Heart right ventricle (tissue), 16 donors: Measurements from ENCODE around the gene ECM1. TPM values are rescaled to one million over a fixed set of nuclear protein-coding genes. Genes with fewer than 3 reads are reported as not detected.

Source experiments
- ATAC-seq, 8 donors: fragments of 200-7000 bp; cut with Tn5 transposase; one replicate each; pipeline ENCODE4 v1.9.1; 2020; ENCODE audit warnings: mild to moderate bottlenecking in 8 of 8, moderate library complexity in 8 of 8, moderate number of reproducible peaks in 1 of 8
- DNase-seq, 2 donors: peaks; one replicate each; pipeline ENCODE4 v3.0.0-alpha.2; 2020
- H3K27ac ChIP-seq, 10 donors: fragments of 200-600 bp; sonication (generic) in 2 of 10; one replicate each; pipeline versions ENCODE4 v1.5.0 to v1.8.0; 2020 to 2022; ENCODE audit warnings: mild to moderate bottlenecking in 3 of 10
- H3K27me3 ChIP-seq, 7 donors: fragments of 200-600 bp; one replicate each; pipeline ENCODE4 v1.8.0; 2021 to 2022; ENCODE audit warnings: mild to moderate bottlenecking in 2 of 7
- H3K36me3 ChIP-seq, 9 donors: fragments of 200-600 bp; sonication (generic) in 1 of 9; one replicate each; pipeline versions ENCODE4 v1.5.0 to v1.8.0; 2020 to 2022; ENCODE audit warnings: mild to moderate bottlenecking in 2 of 9
- H3K4me1 ChIP-seq, 9 donors: fragments of 200-600 bp; sonication (generic) in 1 of 9; one replicate each; pipeline versions ENCODE4 v1.5.0 to v1.8.0; 2020 to 2022; ENCODE audit warnings: mild to moderate bottlenecking in 4 of 9
- H3K4me3 ChIP-seq, 10 donors: fragments of 200-600 bp; sonication (generic) in 2 of 10; one replicate each; pipeline versions ENCODE4 v1.5.0 to v1.8.0; 2020 to 2022; ENCODE audit warnings: mild to moderate bottlenecking in 7 of 10, moderate library complexity in 2 of 10
- H3K9me3 ChIP-seq, 11 donors: fragments of 200-600 bp in 10 of 11; sonication (generic) in 2 of 11; one replicate each; pipeline versions ENCODE4 v1.5.0 to v1.8.0; 2013 to 2022; ENCODE audit warnings: mild to moderate bottlenecking in 2 of 11, control low read depth in 1 of 11, moderate library complexity in 1 of 11
- CTCF ChIP-seq, 9 donors: fragments of 200-600 bp; sonication (generic) in 2 of 9; IDR thresholded peaks; one replicate each; pipeline versions ENCODE4 v1.5.0 to v1.8.0; 2021 to 2022; ENCODE audit warnings: antibody characterized with exemption in 9 of 9, mild to moderate bottlenecking in 5 of 9, moderate library complexity in 1 of 9
- WGBS, 2 donors: extraction: QIAGEN DNeasy Blood & Tissue Kit; methylation state at CpG; one replicate each; pipeline ENCODE4 v1.1.7; 2013; ENCODE audit warnings: inconsistent platforms in 1 of 2; 5-methylcytosine and 5-hydroxymethylcytosine counted together
- intact Hi-C, 10 donors: fragments of 100-400 bp; cut with DNase I; formaldehyde crosslinking; loops; one replicate each; pipeline versions ENCODE4 v1.11.1 to v1.14.2; 2022
- polyA plus RNA-seq, 2 donors: library from polyadenylated mRNA; stranded (reverse); fragments of 200-250 nt; gene quantifications; one replicate each; pipeline ENCODE4 v1.2.3, GENCODE V29; 2013
- total RNA-seq, 10 donors: library from RNA; stranded (reverse); fragmentation: NEBNext Ultra II Directional in 3 of 10; extraction: Animal tissue kit (Norgen Biotek cat#: 25700) in 3 of 10; gene quantifications; one replicate each; pipeline versions ENCODE4 v1.2.1 to v1.2.4, GENCODE V29; 2021 to 2023
- donor health status: Arrhythmogenic right ventricular cardiomyopathy.
- donor health status: ischemic (EF 13 %, LVEDD 7.1; RV severe dilation, severe dysfunction).
- donor health status: healthy with polysubstance abuse.
- donor health status: DM: no; HTN: yes; CAD: no.
- donor health status: DM: no; HTN: no; CAD: no.
- donor health status: ischemic (EF 25% LVEDD 6.9; RV normal size, moderate dysfunction).
- donor health status: ischemic (EF 25% LVEDD 5.7; RV mildly dilated, moderate dysfunction).
- donor health status: healthy.
- donor health status: DM: yes; HTN: yes; CAD: no.
- donor health status: Ischemic cardiomyopathy.
- donor health status: ischemic (EF 35%, LVEDD 5.7; RV mildly dilated, moderate dysfunction).
- donor health status: nonischemic (EF 11% LVEDD 7.7; RV severe dilation, severe dysfunction).
- donor health status: DM: yes; HTN: yes; CAD: no.
- donor health status: PGD.
- donor health status: ischemic (EF 29% LVEDD 5.4; RV normal size, mild dysfunction).
- donor health status: nonischemic (EF 23%, LVEDD 6.1; RV moderate dilation, normal function).

Gene ECM1
- total and polyA plus RNA-seq, 12 donors, result 5.8 to 28.2 (median 15.8) TPM

DNA sequence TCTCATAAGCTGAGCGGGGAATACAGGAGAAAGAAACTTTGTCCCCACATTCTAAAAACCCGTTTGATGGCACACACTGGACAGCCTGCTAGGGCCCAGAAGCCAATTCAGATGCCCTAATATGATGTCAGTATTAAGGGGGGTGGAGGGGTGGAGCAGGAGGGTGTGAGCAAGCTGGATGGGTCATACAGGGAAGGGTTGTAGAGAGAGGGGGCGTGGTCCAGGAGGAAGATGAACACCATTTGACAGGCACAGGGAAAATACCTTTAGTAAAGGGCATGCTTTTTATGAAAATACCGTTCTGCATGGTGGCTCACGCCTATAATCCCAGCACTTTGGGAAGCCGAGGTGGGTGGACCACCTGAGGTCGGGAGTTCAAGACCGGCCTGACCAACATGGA is 14.7 kb upstream of the ECM1 start:
- Histone ChIP-seq H3K27me3 (no peaks in the 10 kb centered on the region), H3K27ac (no peak overlapping the region), H3K36me3 (peaks cover 0 to 90% (median 48%) of the 10 kb centered on the region in 9 donors), H3K4me1 (peaks cover under 1 to 7% (median 4%) of the 10 kb centered on the region in 9 donors), H3K4me3 (no peak overlapping the region), H3K9me3 (no peaks in the 10 kb centered on the region)
- intact Hi-C loops, result no loop called here
- WGBS, 2 donors, result 95 to 98% methylated on average over 8 of the region's 8 CpGs
- DNase-seq, result no peak
- ATAC-seq, result no peak
- TF ChIP-seq CTCF (IDR thresholded peaks at IDR 0.05), result no peak

DNA sequence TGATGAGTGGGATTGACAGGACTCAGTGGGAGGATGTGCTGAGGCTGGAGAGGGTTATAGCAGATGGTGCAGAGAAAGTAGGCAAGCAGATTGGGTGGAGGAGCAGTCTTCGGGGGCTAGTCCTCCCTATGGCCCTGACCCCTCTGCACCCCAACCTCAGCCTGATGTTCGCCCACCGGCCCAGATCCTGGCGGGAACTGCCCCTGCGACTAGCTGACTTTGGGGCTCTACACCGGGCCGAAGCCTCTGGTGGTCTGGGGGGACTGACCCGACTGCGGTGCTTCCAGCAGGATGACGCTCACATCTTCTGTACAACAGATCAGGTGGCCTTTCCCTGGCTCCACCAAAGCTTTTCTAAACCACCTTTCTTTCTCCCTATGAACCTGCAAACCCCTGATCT is 9.6 kb upstream of the ECM1 start:
- DNase-seq, result no peak
- 88 to 97% methylated on average over 10 of the region's 10 CpGs for WGBS, 2 donors
- no peak for ATAC-seq
- no peaks in the 10 kb centered on the region for H3K9me3 ChIP-seq
- no peak overlapping the region for H3K4me3 ChIP-seq
- no peak overlapping the region for H3K27ac ChIP-seq
- TF ChIP-seq CTCF (IDR thresholded peaks at IDR 0.05), result no peak
- H3K4me1 ChIP-seq, result no peaks in the 10 kb centered on the region
- no peaks in the 10 kb centered on the region for H3K27me3 ChIP-seq
- intact Hi-C loops, result no loop called here
- H3K36me3 ChIP-seq, result peaks cover 0 to 92% (median 34%) of the 10 kb centered on the region in 9 donors

DNA sequence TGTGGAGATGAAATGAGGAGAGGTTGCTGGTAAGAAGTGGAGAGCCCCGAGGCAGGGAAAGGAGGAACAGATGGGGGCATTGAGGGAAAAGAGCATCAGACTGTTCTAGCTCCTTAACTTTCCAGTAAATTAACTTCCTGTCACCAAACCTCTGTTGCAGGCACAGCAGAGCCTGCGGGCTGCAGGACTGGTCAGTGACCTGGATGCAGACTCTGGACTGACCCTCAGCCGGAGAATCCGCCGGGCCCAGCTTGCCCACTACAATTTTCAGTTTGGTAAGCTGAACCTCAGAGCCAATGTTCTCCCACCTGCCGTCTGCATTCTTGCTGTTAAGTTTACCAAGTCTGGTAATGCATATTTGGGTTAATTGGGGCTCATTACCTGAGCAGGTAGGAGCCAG is 2.5 kb upstream of the ECM1 start:
- no peak for TF ChIP-seq CTCF (IDR thresholded peaks at IDR 0.05)
- H3K36me3 ChIP-seq, result peaks cover 0 to 71% (median 27%) of the 10 kb centered on the region in 9 donors

GRCh38 chr1:150508982-150509381 is 1.1 kb downstream of the ECM1 start:
- intact Hi-C loops, result loop anchor here in 1 of 10 donors (5.0 kb wide), 1 partner anchor 37 kb away; no protein-coding TSS in a partner anchor
- Histone ChIP-seq H3K9me3 (no peaks in the 10 kb centered on the region), H3K4me1 (peaks cover 0 to 28% (median 12%) of the 10 kb centered on the region in 9 donors), H3K36me3 (peaks cover 0 to 66% (median 28%) of the 10 kb centered on the region in 9 donors), H3K27me3 (no peaks in the 10 kb centered on the region), H3K27ac (peak overlapping the region in 7 of 10 donors; percentile 73 to 90 (median 83)), H3K4me3 (peak overlapping the region in 9 of 10 donors; percentile 24 to 54 (median 46))
- 65 to 81% methylated on average over 4 of the region's 4 CpGs for WGBS, 2 donors
- TF ChIP-seq CTCF (IDR thresholded peaks at IDR 0.05), result no peak
- ATAC-seq (peak in 4 of 8 donors; percentile 4 to 11 (median 8)), DNase-seq (no peak)

More for the DNA sequence above, 2.5 kb upstream of the ECM1 start:
- 87 to 90% methylated on average over 6 of the region's 6 CpGs for WGBS, 2 donors
- ATAC-seq, result no peak
- Histone ChIP-seq H3K4me1 (peaks cover 0 to 28% (median 12%) of the 10 kb centered on the region in 9 donors), H3K4me3 (no peak overlapping the region), H3K9me3 (no peaks in the 10 kb centered on the region), H3K27me3 (no peaks in the 10 kb centered on the region), H3K27ac (no peak overlapping the region)
- DNase-seq, result no peak
- intact Hi-C loops, result loop anchor here in 1 of 10 donors (5.0 kb wide), 1 partner anchor 33 kb away; no protein-coding TSS in a partner anchor
